B cell (primary cell): ENCODE measurements around the gene MRRF. TPM values are rescaled to one million over a fixed set of nuclear protein-coding genes. Genes with fewer than 3 reads are reported as not detected.

ENCODE experiments used
- ATAC-seq: fragments of 200-7000 bp; cut with Tn5 transposase; one replicate; pipeline ENCODE4 v1.10.0; 2021; ENCODE audit warnings: low read depth, mild to moderate bottlenecking, moderate number of reproducible peaks, moderate library complexity
- CTCF ChIA-PET: fragments of 350-600 bp; sonication (Branson Sonifier 250); formaldehyde crosslinking; loops from one replicate; lab custom pipeline; 2021; ENCODE audit warnings: antibody characterized with exemption, inconsistent platforms; lab: Charles Lee
- POLR2A ChIA-PET: fragments of 350-600 bp; sonication (Branson Sonifier 250); formaldehyde crosslinking; loops from one replicate; lab custom pipeline; 2021; ENCODE audit warnings: antibody characterized with exemption; lab: Charles Lee
- DNase-seq: peaks from one replicate; pipeline ENCODE4 v3.0.0; 2013
- H2AFZ ChIP-seq: 2 replicates; pipeline ENCODE4 v1.6.1; 2012; ENCODE audit warnings: mild to moderate bottlenecking, low read depth, low read length; ENCODE audit not compliant: insufficient read depth, poor library complexity, severe bottlenecking
- H3K27ac ChIP-seq, 2 donors: 1 replicate in 1 of 2; 2 replicates in 1 of 2; pipeline ENCODE4 v1.5.1; 2012 to 2013; ENCODE audit warnings: low read length in 2 of 2, mild to moderate bottlenecking in 2 of 2, moderate library complexity in 1 of 2
- H3K27me3 ChIP-seq, 4 experiments: fragments of 200-600 bp in 1 of 4; sonication (generic) in 1 of 4; replicated peaks in 1 of 4; 1 replicate in 2 of 4; 2 replicates in 2 of 4; pipeline versions ENCODE4 v1.6.1 to v1.7.0; 2013 to 2016; ENCODE audit warnings: low read length in 3 of 4, mild to moderate bottlenecking in 2 of 4, mixed read lengths in 1 of 4, moderate library complexity in 1 of 4; ENCODE audit not compliant: insufficient read depth in 4 of 4, control insufficient read depth in 3 of 4; ENCODE audit errors: control extremely low read depth in 1 of 4
- H3K36me3 ChIP-seq, 2 experiments: replicated peaks in 1 of 2; 1 replicate in 1 of 2; 2 replicates in 1 of 2; pipeline versions ENCODE4 v1.6.1 to v1.7.1; 2013; ENCODE audit warnings: low read length in 1 of 2; ENCODE audit not compliant: insufficient read depth in 2 of 2, control insufficient read depth in 1 of 2; ENCODE audit errors: control extremely low read depth in 1 of 2, extremely low read depth in 1 of 2
- H3K4me1 ChIP-seq, 2 donors: fragments of 200-600 bp in 1 of 2; sonication (generic) in 1 of 2; 1 replicate in 1 of 2; 2 replicates in 1 of 2; pipeline versions ENCODE4 v1.5.1 to v1.6.1; 2013 to 2017; ENCODE audit warnings: low read length in 2 of 2; ENCODE audit not compliant: control insufficient read depth in 2 of 2, insufficient read depth in 2 of 2
- H3K4me2 ChIP-seq: replicated peaks from 2 replicates; pipeline ENCODE3; 2012; ENCODE audit warnings: mild to moderate bottlenecking, low read depth, low read length; ENCODE audit not compliant: poor library complexity, severe bottlenecking
- H3K4me3 ChIP-seq, 5 experiments: fragments of 200-600 bp in 1 of 5; sonication (generic) in 1 of 5; 1 replicate in 3 of 5; 2 replicates in 2 of 5; pipeline versions ENCODE4 v1.5.1 to v1.7.0; 2011 to 2016; ENCODE audit warnings: low read length in 4 of 5, mild to moderate bottlenecking in 4 of 5, low read depth in 2 of 5, control low read depth in 1 of 5, moderate library complexity in 1 of 5; ENCODE audit not compliant: insufficient read depth in 1 of 5; ENCODE audit errors: control extremely low read depth in 1 of 5, extremely low read depth in 1 of 5
- H3K79me2 ChIP-seq: fragments of 200-600 bp; sonication (generic); one replicate; pipeline ENCODE4 v1.6.0; 2016; ENCODE audit warnings: low read length; ENCODE audit not compliant: control insufficient read depth, insufficient read depth
- H3K9ac ChIP-seq: fragments of 200-600 bp; sonication (generic); 2 replicates; pipeline ENCODE4 v1.6.1; 2017; ENCODE audit warnings: mild to moderate bottlenecking, low read length, moderate library complexity
- H3K9me3 ChIP-seq, 3 donors: one replicate each; pipeline versions ENCODE4 v1.6.1 to v1.7.1; 2013; ENCODE audit warnings: low read length in 2 of 3; ENCODE audit not compliant: control insufficient read depth in 2 of 3, insufficient read depth in 1 of 3; ENCODE audit errors: control extremely low read depth in 1 of 3
- H4K20me1 ChIP-seq: 2 replicates; pipeline ENCODE4 v1.6.0; 2012; ENCODE audit warnings: mild to moderate bottlenecking, low read length; ENCODE audit not compliant: insufficient read depth, control insufficient read depth, poor library complexity, severe bottlenecking
- H3K27ac Mint-ChIP-seq: one replicate; pipeline ENCODE4 v1.8.0; 2021; ENCODE audit warnings: mixed read lengths
- H3K27me3 Mint-ChIP-seq: one replicate; pipeline ENCODE4 v1.8.0; 2021; ENCODE audit warnings: mixed read lengths
- H3K4me1 Mint-ChIP-seq: one replicate; pipeline ENCODE4 v1.8.0; 2021; ENCODE audit warnings: mixed read lengths
- H3K4me3 Mint-ChIP-seq: one replicate; pipeline ENCODE4 v1.8.0; 2021; ENCODE audit warnings: mixed read lengths
- H3K9me3 Mint-ChIP-seq: one replicate; pipeline ENCODE4 v1.8.0; 2022; ENCODE audit warnings: mixed read lengths; ENCODE audit not compliant: insufficient read depth
- CTCF ChIP-seq: fragments of 200-600 bp; IDR thresholded peaks from one replicate; pipeline ENCODE4 v1.8.0; 2022; ENCODE audit warnings: antibody characterized with exemption, mild to moderate bottlenecking
- EZH2 ChIP-seq: IDR thresholded peaks from 2 replicates; pipeline ENCODE4 v1.6.1; 2012; ENCODE audit warnings: borderline replicate concordance, low read depth, mild to moderate bottlenecking, moderate library complexity, low read length; ENCODE audit not compliant: insufficient read depth, poor library complexity, severe bottlenecking
- WGBS: methylation state at CpG from one replicate; pipeline ENCODE4 v1.1.5; 2013; ENCODE audit warnings: missing lambda C conversion rate; ENCODE audit not compliant: insufficient coverage; 5-methylcytosine and 5-hydroxymethylcytosine counted together
- intact Hi-C: fragments of 100-400 bp; cut with micrococcal nuclease; formaldehyde crosslinking; loops from one replicate; pipeline ENCODE4 v1.10.0; 2022
- polyA plus RNA-seq: library from polyadenylated mRNA; depleted of rRNA; stranded (reverse); fragments of >200 nt; gene quantifications from 2 replicates; pipeline ENCODE4 v1.2.3, GENCODE V29; 2012
- total RNA-seq, 2 donors: library from RNA; stranded (reverse); fragments of 120-200 nt in 1 of 2; gene quantifications; 1 replicate in 1 of 2; 2 replicates in 1 of 2; pipeline versions ENCODE4 v1.2.3 to v1.2.4, GENCODE V29; 2013 to 2022

MRRF gene
- total and polyA plus RNA-seq, 2 donors (not counting 1 experiment from before 2014, with no cell fraction given): 38.6 to 44.9 TPM

- Histone ChIP-seq H3K79me2 (peaks cover 16% of the 10 kb centered on the region), H3K9me3 (peaks cover 0 to 5% (median 0%) of the 10 kb centered on the region in 3 donors), H3K4me3 (no peak overlapping the region), H3K4me2 (no peak overlapping the region), H2AFZ (no peak overlapping the region), H3K4me1 (peaks cover 42 to 58% of the 10 kb centered on the region in 2 donors), H3K9ac (no peak overlapping the region), H3K27ac (no peak overlapping the region), H3K27me3 (no peaks in the 10 kb centered on the region), H3K36me3 (peaks cover 0 to under 1% of the 10 kb centered on the region in 2 experiments), H4K20me1 (no peaks in the 10 kb centered on the region)
- H3K4me1 Mint-ChIP-seq: peaks cover 65% of the 10 kb centered on the region
- CTCF ChIA-PET: interaction anchor here (0.6 to 3.0 kb wide), 3 partner anchors 16 to 22 kb away, joined by 3 to 16 read pairs (median 8); no protein-coding TSS in a partner anchor
- 85% methylated on average over 16 of the region's 19 CpGs for WGBS
- H3K27ac Mint-ChIP-seq: no peak overlapping the region
- DNase-seq (no peak), ATAC-seq (no peak)
- no peak for TF ChIP-seq CTCF
- no peak for TF ChIP-seq EZH2
- no peak overlapping the region for H3K4me3 Mint-ChIP-seq
- POLR2A ChIA-PET: interaction anchor here (0.6 kb wide), 1 partner anchor 540 kb away, joined by 5 read pairs; the partner anchor contains the start of gene ZBTB6
- no peaks in the 10 kb centered on the region for H3K9me3 Mint-ChIP-seq
- no peaks in the 10 kb centered on the region for H3K27me3 Mint-ChIP-seq
- intact Hi-C loops: no loop called here
Measured at GRCh38 chr9:122372856-122373845, 108.5 kb downstream of the MRRF start.
